SIG-M5 treated with dmso at 0.1 percent for 504 hours (cell line): ENCODE measurements around the gene SLC10A7.

Experiments used
- DNase-seq: peaks from one replicate; lab custom pipeline; 2025; ENCODE audit not compliant: unreplicated experiment; lab: John Stamatoyannopoulos, UW

Gene SLC10A7

DNA sequence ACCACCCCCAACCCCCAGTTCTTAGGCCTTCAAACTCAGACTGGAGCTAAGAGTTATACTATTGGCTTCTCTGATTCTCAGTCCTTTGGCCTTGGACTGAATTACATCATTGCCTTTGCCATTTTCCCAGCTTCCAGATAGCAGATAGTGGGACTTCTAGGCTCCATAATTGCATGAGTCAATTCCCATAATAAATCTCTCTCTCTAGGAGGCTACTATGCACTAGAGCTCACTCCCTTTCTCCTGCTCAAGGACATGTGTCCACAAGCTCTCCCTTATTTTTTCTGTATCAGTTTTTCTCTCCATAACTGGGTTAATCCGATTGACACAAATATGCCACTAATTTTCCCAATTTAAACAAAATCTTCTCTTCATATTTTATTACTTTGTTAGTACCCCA lies 204.0 kb downstream of the SLC10A7 start:
- no peak for DNase-seq

DNA sequence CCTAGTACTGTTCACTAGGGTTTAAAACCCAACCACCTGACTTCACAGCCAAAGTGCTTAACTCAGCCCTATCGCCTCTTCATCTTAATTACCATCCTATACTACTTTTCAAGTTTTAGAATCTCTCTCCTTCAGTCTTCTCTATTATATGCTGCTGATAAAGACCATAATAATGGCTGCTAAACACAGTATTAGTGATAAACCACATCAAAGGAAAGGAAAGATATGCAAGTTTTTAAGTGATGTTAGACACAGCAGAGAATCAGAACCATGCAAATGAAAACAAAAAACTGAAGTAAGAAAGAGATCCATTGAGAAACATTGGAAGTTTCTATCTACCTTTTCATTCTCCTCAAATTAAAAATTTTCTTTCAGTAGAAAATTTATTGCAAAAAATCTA lies 206.6 kb downstream of the SLC10A7 start:
- DNase-seq = no peak

DNA sequence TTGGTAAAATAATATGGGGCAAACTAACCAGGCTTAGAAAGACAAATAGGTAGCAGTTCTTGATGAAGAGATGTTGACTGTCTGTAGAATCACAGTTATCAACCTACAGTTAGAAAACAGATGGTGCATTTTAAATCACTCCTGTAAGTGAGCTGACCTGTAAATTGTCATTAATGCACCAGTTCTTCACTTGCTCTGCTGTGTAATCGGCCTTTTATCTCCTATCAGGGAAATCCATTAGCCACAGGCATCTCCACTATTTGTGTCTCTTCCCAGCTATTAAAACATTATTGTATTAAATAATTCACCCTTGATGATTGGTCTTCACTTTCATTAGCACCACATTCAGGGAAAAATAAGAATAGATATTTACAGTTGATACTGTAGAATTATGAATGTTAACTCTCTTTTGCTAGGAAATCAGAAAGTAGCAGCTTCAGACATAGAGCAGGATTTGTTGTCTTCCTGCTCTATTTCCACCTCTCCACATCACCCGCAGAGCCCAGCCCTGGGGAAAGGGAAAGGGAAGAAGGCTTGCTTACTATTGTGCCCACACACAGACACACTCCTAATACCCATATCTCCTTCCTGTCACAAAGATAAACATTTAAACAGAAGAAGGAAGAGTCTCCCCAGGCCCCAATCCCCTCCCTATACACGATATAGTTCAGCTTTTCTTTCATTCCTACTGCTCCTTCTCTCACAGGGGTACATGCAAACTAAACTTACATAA lies 210.3 kb downstream of the SLC10A7 start:
- no peak for DNase-seq

DNA sequence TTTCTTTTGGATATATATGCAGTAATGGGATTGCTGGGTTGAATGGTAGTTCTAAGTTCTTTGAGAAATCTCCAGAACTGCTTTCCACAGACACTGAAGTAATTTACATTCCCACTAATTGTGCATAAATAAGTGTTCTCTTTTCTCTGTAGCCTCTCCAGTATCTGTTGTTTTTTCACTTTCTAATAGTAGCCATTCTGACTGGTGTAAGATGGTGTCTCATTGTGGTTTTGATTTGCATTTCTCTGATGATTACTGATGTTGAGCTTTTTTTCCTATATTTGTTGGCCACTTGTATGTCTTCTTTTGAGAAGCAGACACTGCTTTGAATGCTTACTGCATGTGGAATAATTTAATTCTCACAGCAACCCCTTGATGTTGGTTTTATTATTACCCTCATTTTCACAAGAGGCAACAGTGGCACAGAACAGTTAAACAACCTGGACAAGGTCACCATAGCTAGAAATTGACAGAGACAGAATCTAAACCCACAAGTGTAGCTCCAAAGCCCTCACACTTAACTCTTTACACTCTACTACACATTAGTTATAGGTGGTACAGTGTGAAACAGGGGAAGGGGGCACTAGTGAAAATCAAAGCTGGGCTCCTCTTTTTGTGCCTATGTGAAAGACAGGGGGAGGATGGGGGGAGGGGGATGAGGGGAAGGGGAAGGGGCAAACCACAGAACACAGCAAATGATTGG lies 211.3 kb downstream of the SLC10A7 start:
- DNase-seq = no peak

DNA sequence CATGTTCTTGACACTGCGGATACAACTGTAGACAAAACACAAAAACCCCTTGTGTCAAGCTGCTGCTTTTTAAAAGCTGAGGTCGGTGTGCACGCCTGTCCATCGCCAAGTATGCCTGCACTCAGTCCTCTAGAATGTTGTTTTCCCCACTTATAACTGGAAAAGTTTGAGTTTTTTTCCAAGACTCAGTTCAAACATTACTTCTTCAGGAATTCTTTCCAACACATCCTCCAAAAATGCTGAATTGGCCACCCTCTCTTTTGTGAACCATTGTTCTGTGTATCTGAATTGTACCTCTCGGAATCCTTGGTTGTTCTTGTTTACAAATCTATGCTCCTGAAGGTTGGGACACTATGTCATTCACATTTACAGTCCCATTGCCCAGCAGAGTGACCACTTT lies 212.8 kb downstream of the SLC10A7 start:
- DNase-seq = no peak

DNA sequence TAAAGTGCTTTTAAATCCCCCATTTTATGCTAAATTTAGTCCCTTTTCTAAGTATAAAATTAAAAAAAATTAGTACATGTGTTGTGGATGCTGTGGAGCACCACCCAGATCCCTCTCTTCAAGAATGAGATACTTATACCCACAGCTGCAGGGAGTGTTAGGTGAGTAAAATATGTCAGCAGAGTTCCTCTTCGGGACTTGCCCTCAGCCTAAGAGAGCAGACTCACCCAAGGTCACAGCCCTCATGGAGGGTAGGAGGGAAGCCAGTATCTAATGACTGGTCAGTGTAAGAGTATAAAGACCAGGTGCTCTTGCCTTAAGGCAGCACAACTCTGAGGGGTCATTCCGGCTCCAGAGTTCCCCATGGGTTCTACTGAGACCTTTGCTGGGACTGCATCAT lies 218.9 kb downstream of the SLC10A7 start:
- DNase-seq = no peak

DNA sequence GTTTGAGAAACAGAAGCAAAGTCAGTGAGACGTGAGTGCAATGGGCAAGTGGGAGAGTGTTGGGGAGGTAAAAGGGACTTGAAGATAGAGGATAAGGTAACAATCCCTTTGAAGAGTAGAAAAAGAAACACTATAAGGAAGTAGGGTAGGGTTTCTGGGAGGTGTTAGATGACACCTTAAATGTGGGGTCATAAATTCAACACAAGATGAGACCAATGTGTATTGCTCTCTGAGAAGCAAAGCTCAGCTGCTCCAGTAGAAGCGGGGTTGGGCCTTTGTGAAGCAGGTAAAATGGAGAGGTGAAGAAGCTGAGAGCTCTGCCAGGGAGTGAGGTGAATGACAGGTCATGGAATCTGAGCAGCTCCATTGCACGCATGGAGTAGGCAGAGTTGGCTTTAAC lies 222.1 kb downstream of the SLC10A7 start:
- no peak for DNase-seq

DNA sequence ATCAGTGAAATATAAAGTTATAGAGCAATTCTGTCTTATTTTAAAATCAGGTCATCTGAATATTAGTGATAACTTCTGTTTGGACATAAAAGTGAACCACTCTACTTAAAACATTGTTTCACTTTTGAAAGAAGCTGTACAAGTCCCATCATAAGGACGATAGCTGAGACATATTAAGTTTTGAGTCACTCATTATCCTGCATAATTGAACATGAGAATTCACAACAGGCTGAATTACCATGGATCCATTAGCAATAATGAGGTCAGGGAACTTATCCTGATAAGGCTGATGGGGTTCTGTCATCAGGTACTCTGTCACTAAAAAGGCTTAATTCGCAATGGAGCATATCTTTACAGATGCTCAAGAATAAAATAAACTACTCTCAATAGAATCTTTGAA lies 227.0 kb downstream of the SLC10A7 start:
- no peak for DNase-seq

DNA sequence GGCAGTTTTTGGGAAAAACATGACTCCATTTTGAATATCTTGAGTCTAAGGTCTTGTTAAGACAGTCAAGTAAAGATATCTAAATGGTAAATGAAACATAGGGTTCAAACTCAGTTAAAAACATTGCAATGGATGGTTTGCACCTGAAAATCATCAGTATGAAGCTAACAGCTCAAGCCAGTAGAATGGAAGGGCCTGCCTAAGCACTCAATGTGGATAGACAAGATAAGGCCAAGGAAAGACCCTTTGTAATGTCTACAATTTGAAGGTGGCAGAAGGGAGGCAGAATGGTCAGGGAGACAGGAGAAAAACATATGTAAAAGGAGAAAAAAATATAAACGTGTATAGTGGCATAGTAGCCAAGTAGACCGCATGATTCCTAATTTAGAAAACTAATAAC lies 229.2 kb downstream of the SLC10A7 start:
- DNase-seq = no peak

DNA sequence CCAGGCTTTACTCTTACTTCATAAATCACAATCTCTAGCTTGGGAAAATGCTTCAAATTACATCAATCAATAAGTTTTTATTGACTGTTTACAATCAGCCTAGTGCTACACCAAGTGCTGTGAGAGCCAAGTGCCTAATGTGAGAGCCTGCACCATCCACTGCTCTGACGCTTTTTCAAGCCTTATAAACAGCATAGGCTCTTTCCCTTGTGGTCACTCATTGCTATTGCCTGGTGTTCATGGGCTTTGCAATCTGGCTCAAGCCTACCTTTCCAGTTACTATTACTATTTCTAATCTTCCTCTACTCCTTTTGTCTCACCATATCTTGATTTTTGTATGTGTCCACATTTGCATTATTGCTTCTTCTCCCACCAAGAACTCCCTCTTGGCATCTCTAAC lies 230.4 kb downstream of the SLC10A7 start:
- no peak for DNase-seq

DNA sequence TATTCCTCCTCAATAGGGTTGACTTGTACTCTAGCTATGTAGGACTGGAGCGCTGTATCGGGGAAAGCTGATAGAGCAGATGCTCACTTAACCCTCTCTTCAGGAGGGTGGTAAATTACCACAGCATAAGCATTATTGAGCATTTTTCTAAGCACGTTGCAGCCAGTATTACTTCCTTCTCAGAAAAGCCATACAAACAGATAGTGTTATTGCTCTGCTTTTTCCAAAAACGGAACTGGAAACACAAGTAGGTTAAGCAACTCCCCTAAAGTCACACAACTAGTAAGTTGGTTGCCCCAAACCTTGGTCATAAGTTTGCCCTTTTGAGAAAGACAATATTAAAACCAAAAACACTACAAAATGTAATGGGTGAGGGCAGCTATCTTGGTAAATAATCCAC lies 233.5 kb downstream of the SLC10A7 start:
- no peak for DNase-seq

DNA sequence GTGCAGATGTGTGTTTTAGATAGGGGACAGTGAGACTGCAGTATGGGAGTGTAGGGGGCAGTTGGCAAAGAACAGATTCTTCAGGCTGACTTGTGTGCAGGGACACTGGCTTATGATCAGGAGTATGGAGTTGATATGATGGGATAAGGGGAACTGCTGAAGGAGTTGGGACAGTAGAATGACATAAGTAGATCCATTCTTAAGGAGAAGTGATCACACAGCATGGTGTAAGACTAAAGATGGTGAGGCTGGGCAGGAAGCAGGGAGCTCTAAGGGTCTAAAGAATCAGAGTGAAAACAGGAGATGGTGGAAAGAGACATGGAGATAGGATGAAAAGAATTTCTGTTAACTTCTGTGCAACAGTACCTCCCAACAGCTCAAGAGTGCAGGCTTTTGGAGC lies 236.7 kb downstream of the SLC10A7 start:
- no peak for DNase-seq

DNA sequence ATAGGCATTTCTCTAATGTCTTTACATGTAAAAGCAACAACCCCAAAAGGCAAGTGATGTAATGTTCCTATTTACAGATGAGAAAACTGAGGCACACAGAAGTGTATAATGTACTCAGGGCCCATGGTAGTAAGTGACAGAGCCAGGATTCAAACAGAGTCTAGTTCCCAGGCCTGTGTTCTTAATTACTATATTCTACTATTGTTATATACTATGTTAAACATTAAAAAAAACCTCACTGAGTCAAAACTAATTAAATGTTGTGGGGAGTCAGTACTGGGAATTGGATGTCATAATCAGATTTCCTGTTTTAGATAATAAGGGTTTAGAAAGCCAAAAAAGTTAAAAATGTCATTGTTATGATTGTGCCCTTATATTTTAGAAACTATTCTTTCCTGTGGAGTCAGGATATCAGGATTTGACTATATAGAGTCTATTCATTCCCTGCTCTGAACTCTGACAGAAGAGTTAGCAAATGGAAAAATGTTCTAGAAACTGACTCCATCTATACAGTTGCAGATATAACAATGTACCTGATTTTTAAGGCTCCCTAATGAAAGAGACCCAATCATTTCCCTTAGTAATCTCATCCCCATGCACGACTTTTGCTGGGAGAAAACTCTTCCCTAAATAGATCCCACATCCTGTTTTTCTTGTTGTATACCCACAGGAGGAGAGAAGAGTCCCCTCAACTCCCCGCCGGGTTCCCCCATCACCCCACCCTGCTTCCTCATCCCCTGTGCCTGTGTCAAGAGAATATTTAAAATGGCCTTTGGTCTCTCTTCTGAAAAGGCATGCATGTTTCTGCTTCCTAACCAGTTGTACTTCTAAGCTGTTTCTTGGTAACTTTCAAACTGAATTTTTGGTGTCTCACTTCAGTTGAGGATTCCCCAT lies 237.7 kb downstream of the SLC10A7 start:
- DNase-seq = no peak

DNA sequence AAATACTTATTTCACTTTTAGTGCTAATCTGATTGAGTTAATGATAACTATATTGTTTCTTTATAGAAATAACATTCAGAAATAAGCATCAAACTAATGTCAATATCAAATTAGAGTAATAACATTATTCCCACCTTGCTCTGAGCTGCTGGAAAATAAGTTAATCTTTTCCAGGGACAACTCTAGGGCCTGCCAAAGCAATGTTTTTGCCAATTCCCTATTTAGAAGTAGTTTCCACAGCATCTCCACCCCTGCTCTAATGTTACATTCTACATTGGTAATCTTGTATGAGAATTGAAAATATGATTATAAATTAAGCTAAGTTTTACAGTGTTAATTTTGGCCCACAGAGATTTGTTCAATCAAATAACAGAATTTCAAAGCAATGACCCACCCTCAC lies 239.1 kb downstream of the SLC10A7 start:
- DNase-seq = no peak

DNA sequence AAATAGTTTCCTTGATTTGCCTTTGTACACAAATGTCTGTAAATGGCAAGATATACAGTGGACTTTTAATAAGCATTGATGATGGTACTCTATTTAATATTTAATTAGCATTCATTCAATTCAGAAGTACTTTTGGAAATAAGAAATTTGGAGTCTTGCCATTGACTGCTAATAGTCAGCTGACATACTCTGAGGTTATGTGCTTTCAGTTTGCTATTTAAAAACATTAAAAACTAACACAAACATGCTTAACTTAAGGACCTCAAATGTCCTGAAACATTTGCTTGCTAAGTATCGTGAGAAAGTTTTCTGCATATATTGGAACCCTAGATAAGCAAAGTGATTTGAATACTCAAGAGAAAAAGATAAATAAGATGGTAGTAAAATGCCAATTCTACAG lies 242.8 kb downstream of the SLC10A7 start:
- DNase-seq = no peak

DNA sequence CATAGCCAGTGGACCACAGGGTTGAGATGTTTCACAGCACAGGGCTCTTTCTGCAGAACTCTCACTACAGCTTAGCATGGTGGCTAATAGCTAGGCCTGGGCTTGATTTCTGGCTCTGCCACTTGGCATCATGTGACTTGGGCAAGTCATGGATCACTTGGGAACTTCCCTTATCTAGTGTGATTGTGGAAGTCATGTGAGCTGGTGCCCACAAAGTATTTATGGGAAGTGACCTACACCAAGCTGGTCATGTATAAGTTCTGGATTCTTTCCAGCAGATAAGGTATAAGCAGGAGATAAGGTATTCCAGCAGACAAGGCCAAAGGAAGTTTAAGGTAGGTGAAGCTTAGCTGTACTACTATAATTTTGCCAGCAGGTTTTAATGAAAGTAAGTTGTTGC lies 246.4 kb downstream of the SLC10A7 start:
- DNase-seq = no peak

DNA sequence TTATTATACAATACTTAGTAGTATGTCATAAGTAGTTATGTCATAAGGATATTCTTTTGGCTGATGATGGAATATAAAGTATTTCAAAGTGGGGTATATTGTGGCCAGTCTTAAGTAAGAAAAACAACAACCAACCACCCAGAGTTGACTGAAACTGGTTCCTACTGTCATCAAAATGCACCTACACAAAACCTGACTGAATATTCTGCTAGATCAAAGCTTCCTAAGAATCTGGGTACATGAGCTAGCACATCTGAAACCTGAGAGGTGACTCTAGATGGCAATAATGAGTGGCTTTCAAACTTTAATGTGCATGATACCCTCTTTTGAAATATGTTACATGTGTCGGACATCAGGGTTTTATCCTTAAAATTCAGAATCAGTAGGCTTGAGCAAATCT lies 247.0 kb downstream of the SLC10A7 start:
- DNase-seq = no peak

DNA sequence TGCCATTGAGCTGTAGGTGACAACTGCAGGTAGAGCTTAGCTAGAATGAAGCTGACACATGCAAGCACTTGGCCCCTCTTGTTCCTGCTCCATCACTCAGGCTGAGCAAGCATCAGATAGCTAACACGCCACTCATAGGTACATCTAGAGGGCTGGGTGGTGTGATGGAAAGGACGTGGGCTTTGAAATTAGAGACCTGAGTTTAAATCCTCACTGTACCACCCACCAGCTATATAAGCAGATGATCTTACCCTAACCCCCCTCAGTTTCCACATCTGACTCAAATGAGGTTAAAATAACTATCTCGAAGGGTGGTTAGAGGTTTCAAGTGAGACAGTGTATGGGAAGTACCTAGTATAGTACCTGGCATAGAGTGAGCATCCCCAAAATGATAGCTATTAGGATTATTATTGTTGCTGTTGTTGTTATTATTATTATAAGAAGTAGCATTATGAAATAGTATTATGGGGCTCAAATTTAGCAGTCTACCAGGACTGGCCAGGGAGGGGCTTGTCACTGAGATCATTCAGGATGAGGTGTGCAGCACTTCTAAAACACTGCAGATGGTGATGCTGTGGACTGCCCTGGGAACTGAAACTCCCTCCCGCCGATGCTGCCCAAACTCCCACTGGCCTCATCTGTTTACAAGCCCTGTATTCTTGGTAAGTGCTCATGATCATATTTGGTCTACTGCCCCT lies 248.4 kb downstream of the SLC10A7 start:
- DNase-seq = no peak

DNA sequence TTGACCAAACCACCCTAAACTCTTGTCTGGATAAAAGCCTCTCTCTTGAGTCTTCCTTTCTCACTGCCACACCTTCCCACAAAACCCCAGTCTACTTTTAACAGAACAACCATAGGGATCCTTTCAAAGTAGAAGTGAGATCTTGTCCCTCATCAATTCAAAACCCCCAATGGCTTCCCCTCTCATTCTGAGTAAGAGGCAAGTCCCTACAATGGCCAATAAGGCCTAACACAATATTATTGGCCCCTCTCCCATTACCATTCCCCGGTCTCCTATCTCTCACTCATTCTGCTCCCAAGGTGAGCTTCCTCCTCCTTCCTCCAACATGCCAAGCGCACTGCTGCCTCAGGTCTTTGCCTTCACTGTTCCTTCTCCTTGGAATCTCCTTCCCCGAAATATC lies 250.3 kb downstream of the SLC10A7 start:
- DNase-seq = no peak

DNA sequence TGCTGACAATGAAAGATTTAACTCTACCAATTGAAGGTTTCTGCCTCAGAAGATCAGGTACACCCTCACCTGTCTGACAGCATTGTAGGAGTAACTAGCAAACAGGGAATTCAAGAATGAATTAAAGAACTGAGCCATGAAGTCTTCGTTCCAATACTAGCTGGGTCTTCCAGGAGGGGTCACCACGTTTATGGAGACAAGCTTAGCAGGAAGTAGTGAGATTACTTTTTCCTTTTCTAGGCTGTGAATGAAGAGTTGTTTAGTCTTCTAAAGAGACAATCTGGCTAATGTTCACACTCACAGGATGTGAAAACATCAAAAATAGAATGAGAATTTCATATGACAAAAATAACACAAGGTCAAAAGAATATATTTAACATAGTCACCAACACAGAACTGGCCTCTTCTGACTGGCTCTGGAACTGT lies 252.5 kb downstream of the SLC10A7 start:
- DNase-seq = no peak

DNA sequence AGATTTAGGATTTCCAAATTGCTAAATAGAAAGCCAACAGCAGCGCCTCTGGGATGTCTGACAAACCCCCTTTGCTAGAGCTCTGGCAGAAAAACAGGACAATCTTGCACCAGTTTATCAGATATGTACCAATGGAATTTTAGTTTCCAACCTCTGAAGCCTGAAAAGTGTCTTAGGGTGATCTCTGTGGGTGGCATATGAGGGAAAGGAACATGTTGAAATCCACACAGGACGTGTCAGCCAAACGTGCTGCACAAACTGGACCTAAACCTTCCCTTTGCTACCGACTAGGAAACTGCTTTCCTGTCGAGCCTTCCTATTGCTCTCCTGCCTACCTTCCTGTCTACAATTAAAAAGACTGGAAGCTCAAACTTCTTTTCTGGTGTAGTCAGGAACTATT lies 253.9 kb downstream of the SLC10A7 start:
- no peak for DNase-seq
